Epithelial cell of proximal tubule (primary cell): Measurements from ENCODE around the gene HOXB6. TPM values are rescaled to one million over a fixed set of nuclear protein-coding genes. Genes with fewer than 3 reads are reported as not detected.
A peak's percentile ranks its signal among the peaks of the same experiment; 100 is the strongest.

Experiments used
- DNase-seq: peaks from one replicate; pipeline ENCODE4 v3.0.0-alpha.2; 2011; ENCODE audit warnings: low read depth
- H3K4me3 ChIP-seq: 2 replicates; pipeline ENCODE4 v1.5.1; 2011; ENCODE audit warnings: low read depth, mild to moderate bottlenecking, low read length
- CTCF ChIP-seq: conservative IDR thresholded peaks from 2 replicates; pipeline ENCODE4 v1.5.1; 2012; ENCODE audit warnings: low read depth, mild to moderate bottlenecking, low read length
- total RNA-seq: library from RNA; depleted of rRNA; stranded (reverse); fragments of >200 nt; gene quantifications from 2 replicates; pipeline ENCODE4 v1.2.3, GENCODE V29; 2015

Gene HOXB6
- total RNA-seq, 1 donor from 2014 or later, result 55.6 TPM

- TF ChIP-seq CTCF, result no peak
- DNase-seq, result no peak
- peak overlapping the region; percentile 23 for H3K4me3 ChIP-seq
Observed at GRCh38 chr17:48575066-48575582, 29.7 kb downstream of the HOXB6 start.

DNA sequence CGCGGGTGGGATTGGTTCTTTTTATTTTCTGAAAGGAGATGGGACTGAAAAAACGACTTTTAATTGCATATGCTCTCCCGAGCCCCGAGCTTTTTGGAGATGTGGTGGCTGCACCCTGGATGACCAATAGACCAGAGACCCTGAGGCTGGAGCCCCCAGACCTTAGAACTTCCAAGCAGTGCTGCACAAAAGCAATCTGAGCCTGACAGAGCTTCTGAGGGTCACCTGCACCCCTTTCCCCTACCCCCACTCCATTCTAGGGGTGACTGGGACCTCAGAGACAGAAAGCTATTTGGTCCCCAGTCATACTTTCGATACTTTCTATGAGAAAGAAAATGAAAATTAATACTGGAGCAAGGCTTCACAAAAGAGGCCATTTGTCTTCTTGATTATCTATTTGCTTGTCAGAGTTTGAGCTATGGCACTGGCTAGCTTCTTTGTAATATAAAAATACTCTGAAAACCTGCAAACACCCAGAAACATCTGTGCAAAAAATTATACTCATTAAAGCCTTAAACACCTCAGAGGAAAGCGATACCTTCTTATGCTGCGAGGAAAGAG, 30.2 kb downstream of the HOXB6 start:
- DNase-seq, result no peak
- H3K4me3 ChIP-seq, result peak overlapping the region; percentile 23
- no peak for TF ChIP-seq CTCF

DNA sequence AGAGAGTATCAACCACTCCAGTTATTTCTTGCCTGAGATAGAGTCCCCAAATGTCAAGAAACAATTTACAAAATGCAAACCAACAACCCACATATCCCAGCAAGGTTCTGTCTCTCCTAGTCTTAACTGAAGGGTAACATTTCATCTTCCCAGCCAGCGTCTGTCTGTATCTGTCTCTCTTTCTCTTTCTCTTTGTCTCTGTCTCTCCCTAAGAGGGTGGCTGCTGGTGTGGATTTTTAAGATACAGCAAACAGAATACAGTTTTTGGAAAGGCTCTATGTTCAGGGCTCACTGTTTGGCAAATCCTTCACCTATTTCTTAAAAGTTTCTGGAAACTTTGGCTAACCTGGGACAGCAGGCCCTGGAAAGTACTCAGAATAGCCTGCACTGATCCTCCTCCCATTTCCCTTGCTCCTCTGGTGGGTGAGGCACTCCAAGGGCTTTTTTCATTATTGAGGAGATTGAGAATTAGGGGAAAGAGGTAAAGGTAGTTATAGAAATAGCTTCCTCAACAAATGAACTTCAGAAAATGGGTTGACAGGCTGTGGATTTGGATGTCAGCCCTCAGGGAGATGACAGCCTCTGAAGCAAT, 32.9 kb downstream of the HOXB6 start:
- DNase-seq, result no peak

DNA sequence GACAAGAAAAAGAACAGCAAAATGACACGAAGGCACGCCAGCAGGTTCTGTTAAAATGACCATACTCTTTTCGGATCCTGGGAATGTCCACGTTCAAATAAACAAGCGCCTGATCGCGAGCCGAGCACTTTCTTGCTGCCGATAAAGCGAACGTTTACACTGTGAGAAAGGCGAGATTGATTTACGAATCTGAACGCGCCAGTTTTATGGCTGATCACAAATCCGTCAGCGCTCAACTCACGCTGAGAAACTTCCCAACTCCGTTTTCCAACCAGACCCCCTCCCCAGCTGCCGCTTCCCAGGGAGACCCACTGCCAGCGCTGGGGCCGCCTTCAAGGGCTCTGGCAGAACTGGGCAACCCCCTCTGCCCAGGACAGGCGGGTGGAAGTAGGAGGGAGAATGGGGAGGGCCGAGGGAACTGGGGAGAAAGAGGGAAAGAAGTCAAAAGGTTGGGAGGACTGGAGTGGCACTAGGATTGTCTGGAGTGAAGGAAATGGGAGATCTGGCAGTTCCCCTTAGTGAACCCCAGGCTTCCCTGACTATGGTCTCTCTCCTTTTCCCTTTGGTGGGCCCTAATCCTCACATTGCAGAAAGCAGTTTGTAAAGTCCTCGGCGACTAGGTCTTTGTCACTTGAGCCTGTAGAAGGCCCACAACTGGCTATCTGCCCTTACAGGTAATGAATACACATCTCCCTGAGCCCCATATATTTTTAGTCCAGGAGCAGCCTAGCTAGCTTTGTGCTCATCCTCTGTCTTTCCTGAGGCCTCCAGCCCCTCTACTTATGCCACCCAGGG, 33.6 kb downstream of the HOXB6 start:
- DNase-seq, result no peak
- H3K4me3 ChIP-seq, result peak overlapping the region; percentile 43
- TF ChIP-seq CTCF, result no peak

More for the DNA sequence above, 32.9 kb downstream of the HOXB6 start:
- TF ChIP-seq CTCF, result no peak
- peak overlapping the region; percentile 43 for H3K4me3 ChIP-seq

- H3K4me3 ChIP-seq, result peak overlapping the region; percentile 43
- TF ChIP-seq CTCF, result no peak
- no peak for DNase-seq
Observed at GRCh38 chr17:48570325-48571023, 34.3 kb downstream of the HOXB6 start.

DNA sequence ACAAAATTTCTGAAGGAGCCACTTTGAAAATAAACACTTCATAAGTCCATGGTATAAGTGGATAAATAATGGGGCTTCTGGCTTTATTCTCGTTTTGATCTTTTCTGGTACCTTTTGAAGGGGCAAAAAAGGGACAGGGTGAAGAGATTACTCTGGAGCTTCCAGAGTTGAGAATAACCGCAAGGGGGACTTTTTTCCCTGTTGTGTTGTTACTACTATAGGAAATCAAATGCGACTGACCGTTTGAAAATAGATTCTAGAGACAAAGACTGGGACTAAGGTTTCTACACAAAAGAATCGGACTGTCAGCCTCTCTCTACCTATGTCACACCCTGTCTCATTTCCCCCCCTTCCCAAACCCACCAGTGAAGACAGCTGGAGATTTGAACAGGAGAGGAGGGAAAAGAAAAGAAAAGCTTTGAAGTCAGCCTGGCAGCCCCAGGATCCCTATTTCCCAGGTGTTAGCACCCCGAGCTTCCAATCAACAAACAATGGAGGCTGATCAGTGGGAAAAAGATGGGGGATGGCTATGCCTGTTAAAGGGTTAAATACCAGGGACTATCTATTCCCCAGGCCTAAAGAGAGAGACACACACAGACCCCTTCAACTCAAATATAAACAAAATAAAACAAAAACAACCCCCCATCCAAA, 35.0 kb downstream of the HOXB6 start:
- peak overlapping the region; percentile 43 for H3K4me3 ChIP-seq
- no peak for DNase-seq
- no peak for TF ChIP-seq CTCF
